ENCODE measurements around the gene CMTM4.

DNA sequence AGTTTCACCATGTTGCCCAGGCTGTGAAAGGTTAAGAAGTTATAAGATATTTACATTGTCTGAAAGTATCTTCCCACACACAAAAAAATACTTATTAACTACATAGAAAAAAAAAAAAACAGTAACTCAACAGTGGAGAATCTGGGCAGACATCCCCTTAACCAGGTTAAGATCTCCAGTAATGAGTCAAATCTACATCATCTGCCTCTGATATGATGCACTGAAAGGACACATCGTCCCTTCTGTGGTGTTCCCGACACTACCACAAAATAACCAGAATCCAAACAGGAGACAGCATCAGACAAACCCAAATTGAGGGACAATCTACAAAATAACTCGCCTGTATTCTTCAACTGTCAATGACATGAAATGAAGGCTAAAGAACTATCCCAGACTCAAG lies 40.0 kb downstream of the CMTM4 start:
- TF ChIP-seq EZH2 (IDR thresholded peaks at IDR 0.05; ENCODE audit: insufficient read depth, poor library complexity, severe bottlenecking) (no peak), EZH2phosphoT487 (IDR thresholded peaks at IDR 0.05; ENCODE audit: insufficient read depth, low read depth) (no peak)
